DND-41 (cell line): Measurements from ENCODE around the gene FTH1.

Experiments
- ATAC-seq: fragments of 200-7000 bp; cut with Tn5 transposase; 3 replicates; pipeline ENCODE4 v1.9.1; 2021; ENCODE audit warnings: low read depth; ENCODE audit not compliant: insufficient read depth
- DNase-seq: peaks from one replicate; pipeline ENCODE4 v3.0.0-alpha.2; 2020
- H2AFZ ChIP-seq: 2 replicates; pipeline ENCODE4 v1.6.0; 2012; ENCODE audit warnings: low read depth, low read length
- H3K27ac ChIP-seq: 2 replicates; pipeline ENCODE4 v1.5.1; 2012; ENCODE audit warnings: low read length, inconsistent platforms
- H3K27me3 ChIP-seq: fragments of 200-600 bp; sonication (generic); 2 replicates; pipeline ENCODE4 v1.6.0; 2012; ENCODE audit warnings: low read length, mild to moderate bottlenecking, inconsistent platforms; ENCODE audit not compliant: insufficient read depth, poor library complexity
- H3K36me3 ChIP-seq: 2 replicates; pipeline ENCODE4 v1.5.1; 2012; ENCODE audit warnings: low read length, inconsistent platforms; ENCODE audit not compliant: insufficient read depth
- H3K4me1 ChIP-seq: 2 replicates; pipeline ENCODE4 v1.5.1; 2012; ENCODE audit warnings: mild to moderate bottlenecking, low read length; ENCODE audit not compliant: insufficient read depth
- H3K4me2 ChIP-seq: 2 replicates; pipeline ENCODE4 v1.6.0; 2012; ENCODE audit warnings: mild to moderate bottlenecking, moderate library complexity, low read length, inconsistent platforms; ENCODE audit not compliant: insufficient read depth
- H3K4me3 ChIP-seq, 2 experiments: fragments of 200-600 bp in 1 of 2; shearing (Covaris generic) in 1 of 2; 2 replicates each; pipeline ENCODE4 v1.5.1; 2012 to 2016; ENCODE audit warnings: inconsistent platforms in 2 of 2, low read length in 2 of 2, mild to moderate bottlenecking in 2 of 2, low read depth in 1 of 2, moderate library complexity in 1 of 2
- H3K79me2 ChIP-seq: 2 replicates; pipeline ENCODE4 v1.6.0; 2012; ENCODE audit warnings: low read length, inconsistent platforms; ENCODE audit not compliant: insufficient read depth
- H3K9ac ChIP-seq: 2 replicates; pipeline ENCODE4 v1.6.0; 2012; ENCODE audit warnings: low read depth, mild to moderate bottlenecking, inconsistent platforms, low read length, moderate library complexity
- H3K9me3 ChIP-seq: 2 replicates; pipeline ENCODE4 v1.5.1; 2012; ENCODE audit warnings: low read length, moderate library complexity, mild to moderate bottlenecking, inconsistent platforms; ENCODE audit not compliant: insufficient read depth, severe bottlenecking
- H4K20me1 ChIP-seq: 2 replicates; pipeline ENCODE4 v1.6.0; 2012; ENCODE audit warnings: low read length; ENCODE audit not compliant: insufficient read depth
- EZH2 ChIP-seq: IDR thresholded peaks from 3 replicates; pipeline ENCODE4 v1.6.1; 2012; ENCODE audit warnings: borderline replicate concordance, low read depth, mild to moderate bottlenecking, moderate library complexity, low read length, inconsistent platforms; ENCODE audit not compliant: severe bottlenecking
- TF ChIP-seq, protein P1 (sequence below): IDR thresholded peaks from 2 replicates; pipeline ENCODE4 v1.5.1; 2012; ENCODE audit warnings: borderline replicate concordance, low read length, moderate library complexity, mild to moderate bottlenecking; ENCODE audit not compliant: poor library complexity, severe bottlenecking; ENCODE audit errors: extremely low read depth

The FTH1 gene

DNA sequence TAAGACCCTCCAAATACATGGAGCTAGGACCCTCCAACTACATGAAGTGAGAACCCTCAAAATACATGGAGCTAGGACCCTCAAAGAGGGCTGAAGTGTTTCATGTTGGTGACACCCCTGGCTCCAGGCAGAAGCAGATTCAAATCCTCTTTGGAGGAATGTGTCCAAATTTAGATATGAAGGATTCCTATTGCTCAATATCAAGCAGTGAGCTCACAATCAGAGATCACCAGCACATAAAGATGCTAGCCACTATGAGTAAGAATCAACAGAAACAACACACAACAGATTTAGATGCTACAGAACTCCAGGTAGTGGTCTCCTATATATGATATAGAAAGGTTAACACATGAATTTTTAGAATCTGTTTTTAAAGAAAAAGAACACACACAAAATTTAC lies 38.8 kb downstream of the FTH1 start:
- DNase-seq = no peak
- H3K27ac ChIP-seq = no peak overlapping the region
- no peaks in the 10 kb centered on the region for H3K79me2 ChIP-seq
- H3K36me3 ChIP-seq = no peaks in the 10 kb centered on the region
- no peaks in the 10 kb centered on the region for H4K20me1 ChIP-seq
- H3K9ac ChIP-seq = no peak overlapping the region
- TF ChIP-seq, protein P1, sequence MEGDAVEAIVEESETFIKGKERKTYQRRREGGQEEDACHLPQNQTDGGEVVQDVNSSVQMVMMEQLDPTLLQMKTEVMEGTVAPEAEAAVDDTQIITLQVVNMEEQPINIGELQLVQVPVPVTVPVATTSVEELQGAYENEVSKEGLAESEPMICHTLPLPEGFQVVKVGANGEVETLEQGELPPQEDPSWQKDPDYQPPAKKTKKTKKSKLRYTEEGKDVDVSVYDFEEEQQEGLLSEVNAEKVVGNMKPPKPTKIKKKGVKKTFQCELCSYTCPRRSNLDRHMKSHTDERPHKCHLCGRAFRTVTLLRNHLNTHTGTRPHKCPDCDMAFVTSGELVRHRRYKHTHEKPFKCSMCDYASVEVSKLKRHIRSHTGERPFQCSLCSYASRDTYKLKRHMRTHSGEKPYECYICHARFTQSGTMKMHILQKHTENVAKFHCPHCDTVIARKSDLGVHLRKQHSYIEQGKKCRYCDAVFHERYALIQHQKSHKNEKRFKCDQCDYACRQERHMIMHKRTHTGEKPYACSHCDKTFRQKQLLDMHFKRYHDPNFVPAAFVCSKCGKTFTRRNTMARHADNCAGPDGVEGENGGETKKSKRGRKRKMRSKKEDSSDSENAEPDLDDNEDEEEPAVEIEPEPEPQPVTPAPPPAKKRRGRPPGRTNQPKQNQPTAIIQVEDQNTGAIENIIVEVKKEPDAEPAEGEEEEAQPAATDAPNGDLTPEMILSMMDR = no peak
- no peak for TF ChIP-seq EZH2
- no peak overlapping the region for H3K4me2 ChIP-seq
- ATAC-seq = no peak
- no peaks in the 10 kb centered on the region for H3K4me1 ChIP-seq
- H3K9me3 ChIP-seq = no peaks in the 10 kb centered on the region
- H3K27me3 ChIP-seq = peaks cover 7% of the 10 kb centered on the region
- no peak overlapping the region for H3K4me3 ChIP-seq
- no peak overlapping the region for H2AFZ ChIP-seq

DNA sequence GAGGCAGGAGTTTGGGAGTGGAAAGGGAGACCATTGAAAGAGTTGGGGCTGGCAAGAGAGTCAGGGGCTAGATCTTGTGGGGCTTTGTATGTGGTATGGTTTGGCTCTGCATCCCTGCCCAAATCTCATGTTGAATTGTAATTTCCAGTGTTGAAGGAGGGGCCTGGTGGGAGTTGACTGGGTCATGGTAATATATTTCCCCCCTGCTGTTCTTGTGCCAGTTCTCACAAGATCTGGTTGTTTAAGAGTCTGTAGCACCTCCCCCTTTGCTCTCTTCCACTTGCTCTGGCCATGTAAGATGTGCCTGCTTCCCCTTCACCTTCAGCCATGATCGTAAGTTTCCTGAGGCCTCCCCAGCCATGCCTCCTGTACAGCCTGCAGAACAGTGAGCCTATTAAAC lies 39.9 kb downstream of the FTH1 start:
- no peak for ATAC-seq
- no peaks in the 10 kb centered on the region for H3K79me2 ChIP-seq

DNA sequence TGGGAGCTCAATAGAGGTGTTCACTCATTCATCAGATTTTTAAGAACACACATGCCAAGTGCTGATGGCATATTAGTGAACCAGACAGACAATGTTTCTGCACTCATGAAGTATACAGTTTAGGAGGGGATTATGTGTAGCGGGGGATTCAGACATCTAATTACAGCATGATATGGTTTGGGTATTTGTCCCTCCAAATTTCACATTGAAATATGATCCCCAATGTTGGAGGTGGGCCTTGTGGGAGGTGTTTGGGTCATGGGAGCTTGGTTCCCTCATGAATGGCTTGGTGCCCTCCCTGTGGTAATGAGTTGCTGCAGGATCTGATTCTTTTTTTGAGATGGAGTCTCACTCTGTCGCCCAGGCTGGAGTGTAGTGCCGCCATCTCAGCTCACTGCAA lies 41.2 kb downstream of the FTH1 start:
- H3K4me3 ChIP-seq = no peak overlapping the region
- no peak overlapping the region for H3K4me2 ChIP-seq
- DNase-seq (no peak), ATAC-seq (no peak)
- no peaks in the 10 kb centered on the region for H3K79me2 ChIP-seq
- peaks cover 11% of the 10 kb centered on the region for H3K27me3 ChIP-seq
- no peaks in the 10 kb centered on the region for H3K4me1 ChIP-seq
- no peaks in the 10 kb centered on the region for H3K36me3 ChIP-seq
- no peaks in the 10 kb centered on the region for H3K9me3 ChIP-seq
- no peaks in the 10 kb centered on the region for H4K20me1 ChIP-seq
- no peak for TF ChIP-seq EZH2
- TF ChIP-seq, protein P1 = no peak
- no peak overlapping the region for H2AFZ ChIP-seq
- no peak overlapping the region for H3K27ac ChIP-seq
- no peak overlapping the region for H3K9ac ChIP-seq

More for the DNA sequence above, 39.9 kb downstream of the FTH1 start:
- peaks cover 11% of the 10 kb centered on the region for H3K27me3 ChIP-seq
- no peaks in the 10 kb centered on the region for H3K36me3 ChIP-seq
- no peaks in the 10 kb centered on the region for H3K9me3 ChIP-seq
- no peak for DNase-seq
- no peak overlapping the region for H3K9ac ChIP-seq
- no peaks in the 10 kb centered on the region for H4K20me1 ChIP-seq
- H3K4me2 ChIP-seq = no peak overlapping the region
- H3K27ac ChIP-seq = no peak overlapping the region
- no peaks in the 10 kb centered on the region for H3K4me1 ChIP-seq
- TF ChIP-seq, protein P1 = no peak
- TF ChIP-seq EZH2 = no peak
- H2AFZ ChIP-seq = no peak overlapping the region
- no peak overlapping the region for H3K4me3 ChIP-seq

DNA sequence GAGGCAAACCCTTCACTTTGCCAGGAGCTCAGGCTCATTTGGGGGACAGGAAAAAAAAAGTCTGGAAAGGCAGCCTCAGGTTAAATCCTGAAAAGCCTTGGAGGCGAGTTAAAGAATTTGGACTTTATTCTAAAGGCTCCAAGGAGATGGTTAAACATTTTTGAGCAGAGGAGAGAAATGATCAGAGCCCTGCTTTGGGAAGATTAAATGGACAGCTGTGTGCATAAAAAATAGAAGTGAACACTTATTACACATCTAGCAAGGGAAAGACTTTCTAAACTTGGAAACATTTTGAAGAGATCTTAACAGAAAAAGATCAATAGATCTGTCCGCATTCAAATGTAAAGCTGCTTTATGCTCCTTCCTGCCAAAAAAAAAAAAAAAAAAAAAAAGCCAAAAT lies 41.7 kb downstream of the FTH1 start:
- no peak overlapping the region for H3K9ac ChIP-seq
- no peaks in the 10 kb centered on the region for H3K9me3 ChIP-seq
- no peaks in the 10 kb centered on the region for H4K20me1 ChIP-seq
- peaks cover 11% of the 10 kb centered on the region for H3K27me3 ChIP-seq
- no peaks in the 10 kb centered on the region for H3K36me3 ChIP-seq
- H2AFZ ChIP-seq = no peak overlapping the region
- ATAC-seq (no peak), DNase-seq (no peak)
- H3K79me2 ChIP-seq = no peaks in the 10 kb centered on the region
- TF ChIP-seq, protein P1 = no peak
- no peak for TF ChIP-seq EZH2
- H3K4me1 ChIP-seq = no peaks in the 10 kb centered on the region
- no peak overlapping the region for H3K27ac ChIP-seq
- H3K4me2 ChIP-seq = no peak overlapping the region
- H3K4me3 ChIP-seq = no peak overlapping the region
